SK-N-SH (cell line): ENCODE results near the gene GRAMD1B. TPM values are rescaled to one million over a fixed set of nuclear protein-coding genes. Genes with fewer than 3 reads are reported as not detected.

Source experiments
- CTCF ChIA-PET: fragments of 300-600, 350-600 bp; formaldehyde crosslinking; extraction: SDS; loops from one replicate; lab custom pipeline; 2021; lab: Yijun Ruan, JAX
- POLR2A ChIA-PET: fragments of 350-600 bp; sonication (Branson Sonifier 250); formaldehyde crosslinking; extraction: SDS; loops from one replicate; lab custom pipeline; 2020; ENCODE audit warnings: antibody characterized with exemption, inconsistent platforms; lab: Yijun Ruan, JAX
- DNase-seq: peaks from one replicate; pipeline ENCODE4 v3.0.0; 2012
- H2AFZ ChIP-seq: fragments of 200-600 bp; sonication (generic); 2 replicates; pipeline ENCODE4 v1.8.1; 2016; ENCODE audit warnings: antibody characterized with exemption, mild to moderate bottlenecking, low read depth
- H3F3A ChIP-seq: fragments of 200-600 bp; sonication (generic); replicated peaks from 2 replicates; pipeline ENCODE3; 2016; ENCODE audit warnings: antibody characterized with exemption, mild to moderate bottlenecking; ENCODE audit not compliant: insufficient read depth
- H3K27ac ChIP-seq, 2 experiments: fragments of 200-500 bp in 1 of 2; fragments of 200-600 bp in 1 of 2; sonication (Bioruptor generic) in 1 of 2; sonication (generic), shearing (Covaris generic) in 1 of 2; 2 replicates each; pipeline versions ENCODE4 v1.5.1 to v1.6.1; 2014 to 2016; ENCODE audit warnings: low read depth in 2 of 2, inconsistent platforms in 1 of 2, low read length in 1 of 2, mild to moderate bottlenecking in 1 of 2, mixed read lengths in 1 of 2
- H3K27me3 ChIP-seq: fragments of 200-600 bp; sonication (generic), shearing (Covaris generic); 2 replicates; pipeline ENCODE4 v1.6.1; 2016; ENCODE audit warnings: mixed run types; ENCODE audit not compliant: insufficient read depth
- H3K36me3 ChIP-seq, 2 experiments: fragments of 200-500 bp in 1 of 2; fragments of 200-600 bp in 1 of 2; sonication (Bioruptor generic) in 1 of 2; sonication (generic) in 1 of 2; replicated peaks in 1 of 2; 2 replicates each; pipeline versions ENCODE3 to v1.5.1; 2014 to 2016; ENCODE audit warnings: low read length in 1 of 2, mild to moderate bottlenecking in 1 of 2; ENCODE audit not compliant: insufficient read depth in 2 of 2, control insufficient read depth in 1 of 2
- H3K4me1 ChIP-seq, 2 experiments: fragments of 200-500 bp in 1 of 2; fragments of 200-600 bp in 1 of 2; sonication (Bioruptor generic) in 1 of 2; sonication (generic), shearing (Covaris generic) in 1 of 2; 2 replicates each; pipeline versions ENCODE4 v1.5.1 to v1.6.1; 2014 to 2016; ENCODE audit warnings: low read depth in 1 of 2, low read length in 1 of 2, mixed run types in 1 of 2; ENCODE audit not compliant: insufficient read depth in 2 of 2, control insufficient read depth in 1 of 2
- H3K4me2 ChIP-seq: fragments of 200-600 bp; sonication (generic), shearing (Covaris generic); 2 replicates; pipeline ENCODE4 v1.6.1; 2017; ENCODE audit warnings: mixed run types
- H3K4me3 ChIP-seq, 2 experiments: fragments of 200-500 bp in 1 of 2; fragments of 200-600 bp in 1 of 2; sonication (Bioruptor generic) in 1 of 2; sonication (generic), shearing (Covaris generic) in 1 of 2; 2 replicates each; pipeline versions ENCODE4 v1.5.1 to v1.8.1; 2014 to 2016; ENCODE audit warnings: low read depth in 2 of 2, inconsistent platforms in 1 of 2, low read length in 1 of 2, mild to moderate bottlenecking in 1 of 2, mixed read lengths in 1 of 2, moderate library complexity in 1 of 2
- H3K79me2 ChIP-seq: fragments of 200-600 bp; sonication (generic); 2 replicates; pipeline ENCODE4 v1.8.1; 2017; ENCODE audit warnings: mild to moderate bottlenecking; ENCODE audit not compliant: insufficient read depth
- H3K9ac ChIP-seq: fragments of 200-600 bp; sonication (generic); 2 replicates; pipeline ENCODE4 v1.6.1; 2017; ENCODE audit warnings: mixed run types
- H3K9me2 ChIP-seq: fragments of 200-600 bp; sonication (generic); 2 replicates; pipeline ENCODE4 v1.6.1; 2017; ENCODE audit warnings: mixed run types
- H3K9me3 ChIP-seq: fragments of 200-600 bp; sonication (generic); 2 replicates; pipeline ENCODE4 v1.6.1; 2017; ENCODE audit warnings: mixed run types, mild to moderate bottlenecking, moderate library complexity
- H4K20me1 ChIP-seq: fragments of 200-600 bp; sonication (generic); 2 replicates; pipeline ENCODE4 v1.6.1; 2017; ENCODE audit warnings: mild to moderate bottlenecking, mixed run types; ENCODE audit not compliant: insufficient read depth
- CHD2 ChIP-seq: fragments of 150-350 bp; IDR thresholded peaks from 2 replicates; pipeline ENCODE4 v1.6.1; 2018; ENCODE audit warnings: low read length; ENCODE audit not compliant: partially characterized antibody
- ELF1 ChIP-seq: IDR thresholded peaks from 2 replicates; pipeline ENCODE4 v1.4.0; 2012
- EP300 ChIP-seq, 2 experiments: IDR thresholded peaks; 2 replicates each; pipeline versions ENCODE4 v1.4.0 to v1.6.1; 2012; ENCODE audit warnings: borderline replicate concordance in 1 of 2, low read depth in 1 of 2, low read length in 1 of 2
- EZH2phosphoT487 ChIP-seq: fragments of 200-600 bp; sonication (generic); IDR thresholded peaks from 2 replicates; pipeline ENCODE4 v1.6.1; 2017; ENCODE audit warnings: low read depth, mixed run types, mild to moderate bottlenecking, antibody characterized with exemption, moderate library complexity, borderline replicate concordance
- FOXJ3 ChIP-seq: sonication (generic); formaldehyde crosslinking; IDR thresholded peaks from 2 replicates; pipeline ENCODE4 v1.5.1; 2020; ENCODE audit warnings: mild to moderate bottlenecking, missing genetic modification reagents
- FOXM1 ChIP-seq: IDR thresholded peaks from 2 replicates; pipeline ENCODE4 v1.4.0; 2012; ENCODE audit warnings: low read depth, mild to moderate bottlenecking
- GABPA ChIP-seq: IDR thresholded peaks from 2 replicates; pipeline ENCODE4 v1.4.0; 2012; ENCODE audit warnings: low read depth, mild to moderate bottlenecking
- GATA2 ChIP-seq: sonication (generic); formaldehyde crosslinking; IDR thresholded peaks from 2 replicates; pipeline ENCODE4 v1.5.0; 2020; ENCODE audit warnings: mild to moderate bottlenecking, missing genetic modification reagents
- JUND ChIP-seq: IDR thresholded peaks from 2 replicates; pipeline ENCODE4 v1.4.0; 2012
- MEF2A ChIP-seq: IDR thresholded peaks from 2 replicates; pipeline ENCODE4 v1.4.0; 2012; ENCODE audit warnings: low read depth, borderline replicate concordance
- MXI1 ChIP-seq: IDR thresholded peaks from 2 replicates; pipeline ENCODE4 v1.6.1; 2012; ENCODE audit warnings: mild to moderate bottlenecking, low read depth, low read length, improper control_type of control experiment
- NRF1 ChIP-seq: IDR thresholded peaks from 2 replicates; pipeline ENCODE4 v1.6.1; 2012; ENCODE audit warnings: low read depth, mild to moderate bottlenecking, low read length
- RCOR1 ChIP-seq: fragments of 150-350 bp; IDR thresholded peaks from 2 replicates; pipeline ENCODE4 v1.6.1; 2017; ENCODE audit warnings: antibody characterized with exemption, low read length
- RFX5 ChIP-seq: IDR thresholded peaks from 2 replicates; pipeline ENCODE4 v1.6.1; 2012; ENCODE audit warnings: mild to moderate bottlenecking, improper control_type of control experiment, low read length
- SMC3 ChIP-seq: IDR thresholded peaks from 2 replicates; pipeline ENCODE4 v1.6.1; 2012; ENCODE audit warnings: low read depth, low read length, improper control_type of control experiment
- YY1 ChIP-seq: IDR thresholded peaks from 2 replicates; pipeline ENCODE4 v1.4.0; 2012; ENCODE audit warnings: low read depth, mild to moderate bottlenecking
- WGBS: methylation state at CpG from one replicate; pipeline ENCODE4 v1.1.6; 2017; ENCODE audit warnings: low lambda C conversion rate; 5-methylcytosine and 5-hydroxymethylcytosine counted together
- polyA plus RNA-seq, 3 experiments: library from polyadenylated mRNA; depleted of rRNA; stranded (reverse); fragments of >200 nt; gene quantifications; 2 replicates each; pipeline ENCODE4 v1.2.3, GENCODE V29; 2012
- TF ChIP-seq, protein P1 (sequence below): IDR thresholded peaks from 2 replicates; pipeline ENCODE4 v1.4.0; 2012; ENCODE audit warnings: low read depth, borderline replicate concordance
- TF ChIP-seq, protein P2 (sequence below): IDR thresholded peaks from 2 replicates; pipeline ENCODE4 v1.6.1; 2012; ENCODE audit warnings: mild to moderate bottlenecking, low read depth, low read length, moderate library complexity
- TF ChIP-seq, protein P3 (sequence below): fragments of 150-350 bp; IDR thresholded peaks from 2 replicates; pipeline ENCODE4 v1.6.1; 2016; ENCODE audit warnings: mild to moderate bottlenecking, low read depth, low read length
- TF ChIP-seq, protein P4 (sequence below): IDR thresholded peaks from 2 replicates; pipeline ENCODE4; 2012

Gene GRAMD1B
- polyA plus RNA-seq, 1 of the 3 experiments (the other 2 are of a cell fraction), result 14.5 TPM

DNA sequence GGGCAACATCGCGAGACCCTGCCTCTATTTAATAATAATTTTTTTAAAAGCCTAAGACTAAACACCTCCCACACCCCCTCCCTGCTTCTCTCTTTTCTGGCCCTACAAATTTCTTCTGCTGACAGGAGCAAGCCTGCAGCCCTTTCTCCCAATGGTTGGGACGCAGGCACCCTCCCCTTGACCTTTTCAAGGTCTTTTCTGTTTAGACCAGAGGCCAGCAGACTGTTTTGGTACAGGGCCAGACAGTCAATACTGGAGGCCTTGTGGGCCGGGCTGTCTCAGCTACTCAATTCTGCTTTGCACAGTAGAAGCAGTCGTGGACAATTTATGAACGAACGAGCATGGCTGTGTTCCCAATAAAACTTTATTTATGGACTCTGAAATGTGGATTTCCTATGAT lies 132.1 kb downstream of the GRAMD1B start:
- Histone ChIP-seq H3K79me2 (no peaks in the 10 kb centered on the region; the same call in 1 of the 2 replicates), H3F3A (no peaks in the 10 kb centered on the region), H3K4me2 (no peak overlapping the region), H3K4me3 (no peak overlapping the region), H3K9me2 (no peaks in the 10 kb centered on the region), H3K4me1 (peaks cover 7 to 24% of the 10 kb centered on the region in 2 experiments; a peak in 3 of 4 replicates), H3K27ac (no peak overlapping the region), H4K20me1 (no peaks in the 10 kb centered on the region), H3K36me3 (no peaks in the 10 kb centered on the region), H3K9ac (no peak overlapping the region), H3K27me3 (no peaks in the 10 kb centered on the region), H3K9me3 (no peaks in the 10 kb centered on the region), H2AFZ (no peak overlapping the region)
- DNase-seq, result no peak
- TF ChIP-seq, protein P1, sequence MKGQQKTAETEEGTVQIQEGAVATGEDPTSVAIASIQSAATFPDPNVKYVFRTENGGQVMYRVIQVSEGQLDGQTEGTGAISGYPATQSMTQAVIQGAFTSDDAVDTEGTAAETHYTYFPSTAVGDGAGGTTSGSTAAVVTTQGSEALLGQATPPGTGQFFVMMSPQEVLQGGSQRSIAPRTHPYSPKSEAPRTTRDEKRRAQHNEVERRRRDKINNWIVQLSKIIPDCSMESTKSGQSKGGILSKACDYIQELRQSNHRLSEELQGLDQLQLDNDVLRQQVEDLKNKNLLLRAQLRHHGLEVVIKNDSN, result no peak
- TF ChIP-seq RCOR1, result no peak
- no peak for TF ChIP-seq MXI1
- no peak for TF ChIP-seq EP300 (IDR thresholded peaks at IDR 0.05; ENCODE audit: borderline replicate concordance in 1 of 2, low read depth in 1 of 2, low read length in 1 of 2)
- TF ChIP-seq, protein P2, sequence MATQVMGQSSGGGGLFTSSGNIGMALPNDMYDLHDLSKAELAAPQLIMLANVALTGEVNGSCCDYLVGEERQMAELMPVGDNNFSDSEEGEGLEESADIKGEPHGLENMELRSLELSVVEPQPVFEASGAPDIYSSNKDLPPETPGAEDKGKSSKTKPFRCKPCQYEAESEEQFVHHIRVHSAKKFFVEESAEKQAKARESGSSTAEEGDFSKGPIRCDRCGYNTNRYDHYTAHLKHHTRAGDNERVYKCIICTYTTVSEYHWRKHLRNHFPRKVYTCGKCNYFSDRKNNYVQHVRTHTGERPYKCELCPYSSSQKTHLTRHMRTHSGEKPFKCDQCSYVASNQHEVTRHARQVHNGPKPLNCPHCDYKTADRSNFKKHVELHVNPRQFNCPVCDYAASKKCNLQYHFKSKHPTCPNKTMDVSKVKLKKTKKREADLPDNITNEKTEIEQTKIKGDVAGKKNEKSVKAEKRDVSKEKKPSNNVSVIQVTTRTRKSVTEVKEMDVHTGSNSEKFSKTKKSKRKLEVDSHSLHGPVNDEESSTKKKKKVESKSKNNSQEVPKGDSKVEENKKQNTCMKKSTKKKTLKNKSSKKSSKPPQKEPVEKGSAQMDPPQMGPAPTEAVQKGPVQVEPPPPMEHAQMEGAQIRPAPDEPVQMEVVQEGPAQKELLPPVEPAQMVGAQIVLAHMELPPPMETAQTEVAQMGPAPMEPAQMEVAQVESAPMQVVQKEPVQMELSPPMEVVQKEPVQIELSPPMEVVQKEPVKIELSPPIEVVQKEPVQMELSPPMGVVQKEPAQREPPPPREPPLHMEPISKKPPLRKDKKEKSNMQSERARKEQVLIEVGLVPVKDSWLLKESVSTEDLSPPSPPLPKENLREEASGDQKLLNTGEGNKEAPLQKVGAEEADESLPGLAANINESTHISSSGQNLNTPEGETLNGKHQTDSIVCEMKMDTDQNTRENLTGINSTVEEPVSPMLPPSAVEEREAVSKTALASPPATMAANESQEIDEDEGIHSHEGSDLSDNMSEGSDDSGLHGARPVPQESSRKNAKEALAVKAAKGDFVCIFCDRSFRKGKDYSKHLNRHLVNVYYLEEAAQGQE, result no peak
- TF ChIP-seq NRF1, result no peak
- no peak for TF ChIP-seq YY1
- no peak for TF ChIP-seq JUND
- no peak for TF ChIP-seq GATA2
- TF ChIP-seq MEF2A, result no peak
- TF ChIP-seq SMC3, result no peak
- no peak for TF ChIP-seq FOXJ3
- no peak for TF ChIP-seq RFX5
- no peak for TF ChIP-seq GABPA
- TF ChIP-seq, protein P3, sequence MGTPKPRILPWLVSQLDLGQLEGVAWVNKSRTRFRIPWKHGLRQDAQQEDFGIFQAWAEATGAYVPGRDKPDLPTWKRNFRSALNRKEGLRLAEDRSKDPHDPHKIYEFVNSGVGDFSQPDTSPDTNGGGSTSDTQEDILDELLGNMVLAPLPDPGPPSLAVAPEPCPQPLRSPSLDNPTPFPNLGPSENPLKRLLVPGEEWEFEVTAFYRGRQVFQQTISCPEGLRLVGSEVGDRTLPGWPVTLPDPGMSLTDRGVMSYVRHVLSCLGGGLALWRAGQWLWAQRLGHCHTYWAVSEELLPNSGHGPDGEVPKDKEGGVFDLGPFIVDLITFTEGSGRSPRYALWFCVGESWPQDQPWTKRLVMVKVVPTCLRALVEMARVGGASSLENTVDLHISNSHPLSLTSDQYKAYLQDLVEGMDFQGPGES, result no peak
- no peak for TF ChIP-seq EZH2phosphoT487
- no peak for TF ChIP-seq CHD2
- TF ChIP-seq ELF1, result no peak
- TF ChIP-seq, protein P4, sequence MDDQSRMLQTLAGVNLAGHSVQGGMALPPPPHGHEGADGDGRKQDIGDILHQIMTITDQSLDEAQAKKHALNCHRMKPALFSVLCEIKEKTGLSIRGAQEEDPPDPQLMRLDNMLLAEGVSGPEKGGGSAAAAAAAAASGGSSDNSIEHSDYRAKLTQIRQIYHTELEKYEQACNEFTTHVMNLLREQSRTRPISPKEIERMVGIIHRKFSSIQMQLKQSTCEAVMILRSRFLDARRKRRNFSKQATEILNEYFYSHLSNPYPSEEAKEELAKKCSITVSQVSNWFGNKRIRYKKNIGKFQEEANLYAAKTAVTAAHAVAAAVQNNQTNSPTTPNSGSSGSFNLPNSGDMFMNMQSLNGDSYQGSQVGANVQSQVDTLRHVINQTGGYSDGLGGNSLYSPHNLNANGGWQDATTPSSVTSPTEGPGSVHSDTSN, result no peak
- no peak for TF ChIP-seq FOXM1
- 89% methylated on average over 7 of the region's 7 CpGs for WGBS
- ChIA-PET CTCF (interaction anchor here (0.6 to 4.7 kb wide), 12 partner anchors 9 to 233 kb away, joined by 3 to 46 read pairs (median 18); no protein-coding TSS in a partner anchor), POLR2A (interaction anchor here (1.1 to 1.5 kb wide), 2 partner anchors 9 to 19 kb away, joined by 3 to 4 read pairs; no protein-coding TSS in a partner anchor)
